Measurements from ENCODE around the gene FAM240A. TPM values are rescaled to one million over a fixed set of nuclear protein-coding genes. Genes with fewer than 3 reads are reported as not detected.
A peak's percentile ranks its signal among the peaks of the same experiment; 100 is the strongest.

FAM240A gene
- total RNA-seq, 2 donors from 2014 or later = not detected

GRCh38 chr3:46662771-46663551, 50.6 kb downstream of the FAM240A start:
- Histone ChIP-seq H3K9me3 (ENCODE audit: control insufficient read depth, low read length) (no peaks in the 10 kb centered on the region), H3K4me1 (ENCODE audit: control insufficient read depth, insufficient read depth, low read length) (peaks cover 9% of the 10 kb centered on the region), H3K27ac (ENCODE audit: low read depth, low read length) (no peak overlapping the region), H3K4me3 (ENCODE audit: low read length) (no peak overlapping the region), H3K9ac (ENCODE audit: extremely low read depth, low read length, poor library complexity, severe bottlenecking) (no peak overlapping the region), H3K36me3 (ENCODE audit: control insufficient read depth, insufficient read depth, low read length) (no peaks in the 10 kb centered on the region), H3K27me3 (ENCODE audit: control insufficient read depth, insufficient read depth, low read length, poor library complexity, severe bottlenecking) (no peaks in the 10 kb centered on the region)
- Mint-ChIP-seq H3K4me1 (peaks cover 39% of the 10 kb centered on the region), H3K27ac (no peak overlapping the region), H3K9me3 (no peaks in the 10 kb centered on the region), H3K36me3 (ENCODE audit: low read depth) (no peaks in the 10 kb centered on the region), H3K27me3 (ENCODE audit: insufficient read depth) (peaks cover 2% of the 10 kb centered on the region), H3K4me3 (no peak overlapping the region)
- peak; percentile 48 for DNase-seq
- 82 to 89% methylated on average over 16 to 17 of the region's 17 CpGs for WGBS, 2 experiments (ENCODE audit: insufficient coverage in 1 of 2, insufficient read length in 1 of 2)
- TF ChIP-seq, protein P1, sequence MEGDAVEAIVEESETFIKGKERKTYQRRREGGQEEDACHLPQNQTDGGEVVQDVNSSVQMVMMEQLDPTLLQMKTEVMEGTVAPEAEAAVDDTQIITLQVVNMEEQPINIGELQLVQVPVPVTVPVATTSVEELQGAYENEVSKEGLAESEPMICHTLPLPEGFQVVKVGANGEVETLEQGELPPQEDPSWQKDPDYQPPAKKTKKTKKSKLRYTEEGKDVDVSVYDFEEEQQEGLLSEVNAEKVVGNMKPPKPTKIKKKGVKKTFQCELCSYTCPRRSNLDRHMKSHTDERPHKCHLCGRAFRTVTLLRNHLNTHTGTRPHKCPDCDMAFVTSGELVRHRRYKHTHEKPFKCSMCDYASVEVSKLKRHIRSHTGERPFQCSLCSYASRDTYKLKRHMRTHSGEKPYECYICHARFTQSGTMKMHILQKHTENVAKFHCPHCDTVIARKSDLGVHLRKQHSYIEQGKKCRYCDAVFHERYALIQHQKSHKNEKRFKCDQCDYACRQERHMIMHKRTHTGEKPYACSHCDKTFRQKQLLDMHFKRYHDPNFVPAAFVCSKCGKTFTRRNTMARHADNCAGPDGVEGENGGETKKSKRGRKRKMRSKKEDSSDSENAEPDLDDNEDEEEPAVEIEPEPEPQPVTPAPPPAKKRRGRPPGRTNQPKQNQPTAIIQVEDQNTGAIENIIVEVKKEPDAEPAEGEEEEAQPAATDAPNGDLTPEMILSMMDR (conservative IDR thresholded peaks at IDR 0.05) = no peak

DNA sequence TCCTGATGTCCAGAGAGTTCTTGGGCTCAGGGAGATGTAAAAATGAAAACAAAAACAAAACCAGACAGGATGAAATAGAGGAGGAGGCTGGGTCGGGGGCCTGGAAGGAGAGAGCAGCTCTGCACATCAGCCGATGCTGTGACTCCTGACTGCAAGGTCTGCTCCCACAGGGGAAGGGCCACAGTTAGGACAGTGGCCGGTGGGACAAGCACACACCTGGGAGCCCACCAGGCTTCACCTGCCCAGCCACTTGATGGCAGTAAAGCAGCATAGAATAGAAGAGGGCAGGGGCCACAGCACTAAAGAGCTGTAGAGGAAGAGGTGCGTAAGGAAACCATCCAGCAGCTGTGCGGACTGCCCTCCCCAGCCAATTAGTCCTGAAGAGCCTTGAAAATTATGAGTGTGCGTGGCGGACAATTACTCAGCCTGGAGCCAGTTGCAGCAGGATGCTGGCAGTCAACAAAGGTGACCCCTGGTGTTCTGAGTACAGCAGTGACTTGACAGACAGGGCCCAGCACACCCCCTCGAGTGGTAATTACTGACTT, 51.3 kb downstream of the FAM240A start:
- Histone ChIP-seq H3K27ac (ENCODE audit: low read depth, low read length) (no peak overlapping the region), H3K36me3 (ENCODE audit: control insufficient read depth, insufficient read depth, low read length) (no peaks in the 10 kb centered on the region), H3K27me3 (ENCODE audit: control insufficient read depth, insufficient read depth, low read length, poor library complexity, severe bottlenecking) (no peaks in the 10 kb centered on the region), H3K4me3 (ENCODE audit: low read length) (no peak overlapping the region), H3K9ac (ENCODE audit: extremely low read depth, low read length, poor library complexity, severe bottlenecking) (no peak overlapping the region), H3K9me3 (ENCODE audit: control insufficient read depth, low read length) (no peaks in the 10 kb centered on the region), H3K4me1 (ENCODE audit: control insufficient read depth, insufficient read depth, low read length) (peaks cover 9% of the 10 kb centered on the region)
- no peak overlapping the region for H3K4me3 Mint-ChIP-seq
- 77 to 86% methylated on average over 4 to 8 of the region's 8 CpGs for WGBS, 2 experiments (ENCODE audit: insufficient coverage in 1 of 2, insufficient read length in 1 of 2)
- peaks cover 2% of the 10 kb centered on the region for H3K27me3 Mint-ChIP-seq (ENCODE audit: insufficient read depth)
- peak; percentile 77 for DNase-seq
- TF ChIP-seq, protein P1 (conservative IDR thresholded peaks at IDR 0.05) = peak; percentile 72
- no peaks in the 10 kb centered on the region for H3K36me3 Mint-ChIP-seq (ENCODE audit: low read depth)
- peaks cover 39% of the 10 kb centered on the region for H3K4me1 Mint-ChIP-seq
- H3K27ac Mint-ChIP-seq = no peak overlapping the region
- no peaks in the 10 kb centered on the region for H3K9me3 Mint-ChIP-seq

GRCh38 chr3:46664188-46664970, 52.1 kb downstream of the FAM240A start:
- no peak overlapping the region for H3K4me3 Mint-ChIP-seq
- 90 to 97% methylated on average over 5 to 6 of the region's 6 CpGs for WGBS, 2 experiments (ENCODE audit: insufficient coverage in 1 of 2, insufficient read length in 1 of 2)
- no peaks in the 10 kb centered on the region for H3K36me3 ChIP-seq (ENCODE audit: control insufficient read depth, insufficient read depth, low read length)
- H3K36me3 Mint-ChIP-seq (ENCODE audit: low read depth) = no peaks in the 10 kb centered on the region
- TF ChIP-seq, protein P1 (conservative IDR thresholded peaks at IDR 0.05) = no peak
- no peaks in the 10 kb centered on the region for H3K9me3 Mint-ChIP-seq
- peaks cover 2% of the 10 kb centered on the region for H3K27me3 Mint-ChIP-seq (ENCODE audit: insufficient read depth)
- H3K27me3 ChIP-seq (ENCODE audit: control insufficient read depth, insufficient read depth, low read length, poor library complexity, severe bottlenecking) = no peaks in the 10 kb centered on the region
- peaks cover 7% of the 10 kb centered on the region for H3K4me1 ChIP-seq (ENCODE audit: control insufficient read depth, insufficient read depth, low read length)
- no peak overlapping the region for H3K27ac ChIP-seq (ENCODE audit: low read depth, low read length)
- H3K9ac ChIP-seq (ENCODE audit: extremely low read depth, low read length, poor library complexity, severe bottlenecking) = no peak overlapping the region
- no peak for DNase-seq
- peaks cover 33% of the 10 kb centered on the region for H3K4me1 Mint-ChIP-seq
- H3K9me3 ChIP-seq (ENCODE audit: control insufficient read depth, low read length) = no peaks in the 10 kb centered on the region
- H3K4me3 ChIP-seq (ENCODE audit: low read length) = no peak overlapping the region
- no peak overlapping the region for H3K27ac Mint-ChIP-seq
